GM23338 (cell line): ENCODE results near the gene PDE7B.

ENCODE experiments used
- CREB1 ChIP-seq: fragments of 250-450 bp; sonication (Bioruptor Pico); IDR thresholded peaks from 2 replicates; pipeline ENCODE4 v1.5.0; 2020; ENCODE audit warnings: low read depth, mild to moderate bottlenecking, moderate library complexity
- EZH2 ChIP-seq: fragments of 200-600 bp; sonication (generic); IDR thresholded peaks from one replicate; pipeline ENCODE4 v1.8.0; 2017; ENCODE audit warnings: antibody characterized with exemption, mild to moderate bottlenecking, low read depth; ENCODE audit not compliant: unreplicated experiment
- EZH2phosphoT487 ChIP-seq: fragments of 200-600 bp; sonication (generic); IDR thresholded peaks from one replicate; pipeline ENCODE4 v1.8.1; 2018; ENCODE audit warnings: antibody characterized with exemption; ENCODE audit not compliant: unreplicated experiment
- JUNB ChIP-seq: IDR thresholded peaks from one replicate; pipeline ENCODE4 v1.6.1; 2016; ENCODE audit warnings: antibody characterized with exemption; ENCODE audit not compliant: unreplicated experiment
- POLR2AphosphoS5 ChIP-seq: IDR thresholded peaks from 2 replicates; pipeline ENCODE4 v1.6.1; 2016; ENCODE audit warnings: antibody characterized with exemption, low read depth
- STAT1 ChIP-seq: IDR thresholded peaks from one replicate; pipeline ENCODE4 v1.6.1; 2016; ENCODE audit warnings: antibody characterized with exemption; ENCODE audit not compliant: unreplicated experiment
- TF ChIP-seq, protein P1 (sequence below), 2 experiments: fragments of 200-600 bp in 1 of 2; sonication (generic) in 1 of 2; conservative IDR thresholded peaks; 2 replicates each; pipeline versions ENCODE4 v1.5.1 to v1.6.1; 2016 to 2017; ENCODE audit warnings: antibody characterized with exemption in 2 of 2, low read depth in 2 of 2, mild to moderate bottlenecking in 2 of 2, moderate library complexity in 1 of 2
- TF ChIP-seq, protein P2 (sequence below): IDR thresholded peaks from 2 replicates; pipeline ENCODE4 v1.6.1; 2016; ENCODE audit warnings: antibody characterized with exemption
- TF ChIP-seq, protein P3 (sequence below): IDR thresholded peaks from one replicate; pipeline ENCODE4 v1.6.1; 2018; ENCODE audit warnings: antibody characterized with exemption; ENCODE audit not compliant: unreplicated experiment

DNA sequence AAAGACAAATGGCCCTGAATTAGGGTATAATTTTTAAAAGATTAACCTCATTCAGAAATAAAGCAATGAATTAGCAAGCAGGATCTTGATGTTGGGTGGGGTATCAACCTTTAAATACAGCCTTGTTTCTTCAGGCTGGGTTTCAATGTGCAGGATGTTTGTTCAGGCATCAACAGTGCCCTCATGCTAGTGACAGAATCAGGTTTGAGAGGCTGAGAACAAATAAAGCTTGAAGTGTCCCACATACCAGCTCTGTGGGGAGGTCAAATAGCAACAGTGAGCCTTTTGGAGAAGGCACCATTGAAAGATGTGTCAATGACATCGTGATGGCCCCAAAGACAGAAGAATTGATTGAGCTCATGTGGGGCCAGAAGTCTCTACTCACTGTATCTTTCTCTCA, 330.4 kb downstream of the PDE7B start:
- TF ChIP-seq, protein P1, sequence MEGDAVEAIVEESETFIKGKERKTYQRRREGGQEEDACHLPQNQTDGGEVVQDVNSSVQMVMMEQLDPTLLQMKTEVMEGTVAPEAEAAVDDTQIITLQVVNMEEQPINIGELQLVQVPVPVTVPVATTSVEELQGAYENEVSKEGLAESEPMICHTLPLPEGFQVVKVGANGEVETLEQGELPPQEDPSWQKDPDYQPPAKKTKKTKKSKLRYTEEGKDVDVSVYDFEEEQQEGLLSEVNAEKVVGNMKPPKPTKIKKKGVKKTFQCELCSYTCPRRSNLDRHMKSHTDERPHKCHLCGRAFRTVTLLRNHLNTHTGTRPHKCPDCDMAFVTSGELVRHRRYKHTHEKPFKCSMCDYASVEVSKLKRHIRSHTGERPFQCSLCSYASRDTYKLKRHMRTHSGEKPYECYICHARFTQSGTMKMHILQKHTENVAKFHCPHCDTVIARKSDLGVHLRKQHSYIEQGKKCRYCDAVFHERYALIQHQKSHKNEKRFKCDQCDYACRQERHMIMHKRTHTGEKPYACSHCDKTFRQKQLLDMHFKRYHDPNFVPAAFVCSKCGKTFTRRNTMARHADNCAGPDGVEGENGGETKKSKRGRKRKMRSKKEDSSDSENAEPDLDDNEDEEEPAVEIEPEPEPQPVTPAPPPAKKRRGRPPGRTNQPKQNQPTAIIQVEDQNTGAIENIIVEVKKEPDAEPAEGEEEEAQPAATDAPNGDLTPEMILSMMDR (conservative IDR thresholded peaks at IDR 0.05; ENCODE audit: low read depth in 2 of 2), result no peak
- no peak for TF ChIP-seq EZH2
- no peak for TF ChIP-seq STAT1
- TF ChIP-seq, protein P2, sequence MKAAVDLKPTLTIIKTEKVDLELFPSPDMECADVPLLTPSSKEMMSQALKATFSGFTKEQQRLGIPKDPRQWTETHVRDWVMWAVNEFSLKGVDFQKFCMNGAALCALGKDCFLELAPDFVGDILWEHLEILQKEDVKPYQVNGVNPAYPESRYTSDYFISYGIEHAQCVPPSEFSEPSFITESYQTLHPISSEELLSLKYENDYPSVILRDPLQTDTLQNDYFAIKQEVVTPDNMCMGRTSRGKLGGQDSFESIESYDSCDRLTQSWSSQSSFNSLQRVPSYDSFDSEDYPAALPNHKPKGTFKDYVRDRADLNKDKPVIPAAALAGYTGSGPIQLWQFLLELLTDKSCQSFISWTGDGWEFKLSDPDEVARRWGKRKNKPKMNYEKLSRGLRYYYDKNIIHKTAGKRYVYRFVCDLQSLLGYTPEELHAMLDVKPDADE, result no peak
- TF ChIP-seq POLR2AphosphoS5, result no peak
- TF ChIP-seq, protein P3, sequence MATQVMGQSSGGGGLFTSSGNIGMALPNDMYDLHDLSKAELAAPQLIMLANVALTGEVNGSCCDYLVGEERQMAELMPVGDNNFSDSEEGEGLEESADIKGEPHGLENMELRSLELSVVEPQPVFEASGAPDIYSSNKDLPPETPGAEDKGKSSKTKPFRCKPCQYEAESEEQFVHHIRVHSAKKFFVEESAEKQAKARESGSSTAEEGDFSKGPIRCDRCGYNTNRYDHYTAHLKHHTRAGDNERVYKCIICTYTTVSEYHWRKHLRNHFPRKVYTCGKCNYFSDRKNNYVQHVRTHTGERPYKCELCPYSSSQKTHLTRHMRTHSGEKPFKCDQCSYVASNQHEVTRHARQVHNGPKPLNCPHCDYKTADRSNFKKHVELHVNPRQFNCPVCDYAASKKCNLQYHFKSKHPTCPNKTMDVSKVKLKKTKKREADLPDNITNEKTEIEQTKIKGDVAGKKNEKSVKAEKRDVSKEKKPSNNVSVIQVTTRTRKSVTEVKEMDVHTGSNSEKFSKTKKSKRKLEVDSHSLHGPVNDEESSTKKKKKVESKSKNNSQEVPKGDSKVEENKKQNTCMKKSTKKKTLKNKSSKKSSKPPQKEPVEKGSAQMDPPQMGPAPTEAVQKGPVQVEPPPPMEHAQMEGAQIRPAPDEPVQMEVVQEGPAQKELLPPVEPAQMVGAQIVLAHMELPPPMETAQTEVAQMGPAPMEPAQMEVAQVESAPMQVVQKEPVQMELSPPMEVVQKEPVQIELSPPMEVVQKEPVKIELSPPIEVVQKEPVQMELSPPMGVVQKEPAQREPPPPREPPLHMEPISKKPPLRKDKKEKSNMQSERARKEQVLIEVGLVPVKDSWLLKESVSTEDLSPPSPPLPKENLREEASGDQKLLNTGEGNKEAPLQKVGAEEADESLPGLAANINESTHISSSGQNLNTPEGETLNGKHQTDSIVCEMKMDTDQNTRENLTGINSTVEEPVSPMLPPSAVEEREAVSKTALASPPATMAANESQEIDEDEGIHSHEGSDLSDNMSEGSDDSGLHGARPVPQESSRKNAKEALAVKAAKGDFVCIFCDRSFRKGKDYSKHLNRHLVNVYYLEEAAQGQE, result no peak
- no peak for TF ChIP-seq CREB1 (CRISPR knock-in tag)
- no peak for TF ChIP-seq JUNB
- TF ChIP-seq EZH2phosphoT487, result no peak
